GM18505 (cell line): ENCODE measurements around the gene TMEM184B.

Source experiments
- ATAC-seq: cut with Tn5 transposase; IDR thresholded peaks from one replicate; pipeline ENCODE4 v1.9.1; 2021; ENCODE audit not compliant: unreplicated experiment
- POLR2A ChIP-seq: IDR thresholded peaks from 4 replicates; pipeline ENCODE4 v1.6.1; 2011; ENCODE audit warnings: borderline replicate concordance; ENCODE audit not compliant: insufficient read depth, insufficient read length; ENCODE audit errors: extremely low read depth

Gene TMEM184B

GRCh38 chr22:38260761-38261681 lies 11.8 kb downstream of the TMEM184B start:
- no peak for ATAC-seq
- TF ChIP-seq POLR2A, result no peak

GRCh38 chr22:38259370-38259769 lies 13.4 kb downstream of the TMEM184B start:
- TF ChIP-seq POLR2A, result no peak
- ATAC-seq, result no peak

GRCh38 chr22:38258895-38259294 lies 13.9 kb downstream of the TMEM184B start:
- TF ChIP-seq POLR2A, result no peak
- no peak for ATAC-seq

- TF ChIP-seq POLR2A, result no peak
- ATAC-seq, result no peak
Measured at GRCh38 chr22:38257650-38258250, 15.1 kb downstream of the TMEM184B start.

- ATAC-seq, result no peak
- no peak for TF ChIP-seq POLR2A
Measured at GRCh38 chr22:38257181-38257580, 15.6 kb downstream of the TMEM184B start.

GRCh38 chr22:38255697-38256096 lies 17.1 kb downstream of the TMEM184B start:
- no peak for ATAC-seq
- TF ChIP-seq POLR2A, result no peak

- no peak for ATAC-seq
- no peak for TF ChIP-seq POLR2A
Measured at GRCh38 chr22:38251341-38251692, 21.5 kb downstream of the TMEM184B start.

- ATAC-seq, result no peak
- TF ChIP-seq POLR2A, result no peak
Measured at GRCh38 chr22:38250643-38251340, 22.0 kb downstream of the TMEM184B start.

GRCh38 chr22:38249803-38250642 lies 22.8 kb downstream of the TMEM184B start:
- TF ChIP-seq POLR2A, result no peak

GRCh38 chr22:38249301-38249700 lies 23.5 kb downstream of the TMEM184B start:
- TF ChIP-seq POLR2A, result no peak
- ATAC-seq, result no peak

More at GRCh38 chr22:38249803-38250642, 22.8 kb downstream of the TMEM184B start:
- ATAC-seq, result no peak

- no peak for ATAC-seq
- TF ChIP-seq POLR2A, result no peak
Measured at GRCh38 chr22:38248280-38248679, 24.5 kb downstream of the TMEM184B start.

- no peak for ATAC-seq
- TF ChIP-seq POLR2A, result no peak
Measured at GRCh38 chr22:38247713-38248112, 25.1 kb downstream of the TMEM184B start.

- ATAC-seq, result no peak
- TF ChIP-seq POLR2A, result no peak
Measured at GRCh38 chr22:38246692-38247091, 26.1 kb downstream of the TMEM184B start.
